Activated T-helper 2 cell treated with anti-CD3 and anti-CD28 coated beads, Interferon-gamma antibody, Interleukin-2, Interleukin-4, amounts not matched to agents 10 μg/mL and 5 μg/mL and 100 μg/mL, durations not matched to agents 14 hours and 24 hours and 36 hours (primary cell): ENCODE results near the gene GORAB. TPM values are rescaled to one million over a fixed set of nuclear protein-coding genes. Genes with fewer than 3 reads are reported as not detected.

Experiments used
- DNase-seq: peaks from one replicate; pipeline ENCODE4 v3.0.0; 2021; ENCODE audit warnings: low spot score
- H3K27ac Mint-ChIP-seq: one replicate; pipeline ENCODE4 v1.8.0; 2021; ENCODE audit warnings: mixed read lengths
- H3K27me3 Mint-ChIP-seq: one replicate; pipeline ENCODE4 v1.8.0; 2021; ENCODE audit warnings: low read depth, mixed read lengths
- H3K36me3 Mint-ChIP-seq: one replicate; pipeline ENCODE4 v1.8.0; 2021; ENCODE audit warnings: low read depth, mixed read lengths
- H3K4me1 Mint-ChIP-seq: one replicate; pipeline ENCODE4 v1.8.0; 2021; ENCODE audit warnings: low read depth, mixed read lengths
- H3K4me3 Mint-ChIP-seq: one replicate; pipeline ENCODE4 v1.8.0; 2021; ENCODE audit warnings: low read depth, mild to moderate bottlenecking, moderate library complexity, mixed read lengths
- H3K9me3 Mint-ChIP-seq: one replicate; pipeline ENCODE4 v1.8.0; 2021; ENCODE audit warnings: mixed read lengths
- intact Hi-C: fragments of 100-400 bp; cut with micrococcal nuclease; formaldehyde crosslinking; loops from one replicate; pipeline ENCODE4 v1.15.1; 2023
- total RNA-seq: library from RNA; stranded (reverse); gene quantifications from 2 replicates; pipeline ENCODE4 v1.2.3, GENCODE V29; 2022

Gene GORAB
- total RNA-seq, 1 donor from 2014 or later: 12.3 TPM

- H3K36me3 Mint-ChIP-seq: peaks cover 76% of the 10 kb centered on the region
These were observed 13.5 kb downstream of the GORAB start for GRCh38 chr1:170545476-170545875.

DNA sequence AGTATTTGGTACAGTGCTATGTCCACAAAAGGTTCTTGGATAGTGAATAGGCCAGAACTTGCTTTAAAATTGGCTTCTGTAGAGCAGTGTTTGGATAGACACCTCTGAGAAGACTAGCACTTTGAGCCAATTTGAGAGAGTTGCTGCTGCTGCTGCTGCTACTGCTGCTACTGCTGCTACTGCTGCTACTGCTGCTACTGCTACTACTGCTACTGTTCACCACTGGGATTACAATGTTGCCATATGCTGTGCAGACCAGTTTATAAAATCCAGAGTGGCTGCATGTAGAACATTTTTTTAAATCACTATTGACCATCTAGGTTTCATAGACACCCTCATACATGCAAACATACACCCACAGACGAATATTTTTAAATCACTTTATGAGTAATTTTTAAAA, 15.3 kb downstream of the GORAB start:
- DNase-seq: no peak
- H3K4me1 Mint-ChIP-seq: peaks cover 1% of the 10 kb centered on the region
- intact Hi-C loops: no loop called here
- no peak overlapping the region for H3K27ac Mint-ChIP-seq
- H3K36me3 Mint-ChIP-seq: peaks cover 77% of the 10 kb centered on the region
- no peaks in the 10 kb centered on the region for H3K27me3 Mint-ChIP-seq
- H3K4me3 Mint-ChIP-seq: no peak overlapping the region
- H3K9me3 Mint-ChIP-seq: peaks cover 4% of the 10 kb centered on the region

More at GRCh38 chr1:170545476-170545875, 13.5 kb downstream of the GORAB start:
- H3K27me3 Mint-ChIP-seq: no peaks in the 10 kb centered on the region
- intact Hi-C loops: no loop called here
- H3K9me3 Mint-ChIP-seq: peaks cover 4% of the 10 kb centered on the region
- peaks cover 1% of the 10 kb centered on the region for H3K4me1 Mint-ChIP-seq
- no peak for DNase-seq
- no peak overlapping the region for H3K4me3 Mint-ChIP-seq
- H3K27ac Mint-ChIP-seq: no peak overlapping the region

- Mint-ChIP-seq H3K4me1 (peaks cover 4% of the 10 kb centered on the region), H3K9me3 (peaks cover 4% of the 10 kb centered on the region), H3K27me3 (no peaks in the 10 kb centered on the region), H3K4me3 (no peak overlapping the region), H3K27ac (no peak overlapping the region), H3K36me3 (peaks cover 74% of the 10 kb centered on the region)
- no peak for DNase-seq
- intact Hi-C loops: no loop called here
These were observed 16.5 kb downstream of the GORAB start for GRCh38 chr1:170548497-170548896.

- intact Hi-C loops: no loop called here
- H3K27me3 Mint-ChIP-seq: no peaks in the 10 kb centered on the region
- H3K4me3 Mint-ChIP-seq: no peak overlapping the region
- H3K36me3 Mint-ChIP-seq: peaks cover 20% of the 10 kb centered on the region
- H3K4me1 Mint-ChIP-seq: peaks cover 2% of the 10 kb centered on the region
- H3K27ac Mint-ChIP-seq: no peak overlapping the region
- no peak for DNase-seq
- peaks cover 17% of the 10 kb centered on the region for H3K9me3 Mint-ChIP-seq
These were observed 23.4 kb downstream of the GORAB start for GRCh38 chr1:170555370-170555769.

GRCh38 chr1:170556917-170557316, 25.0 kb downstream of the GORAB start:
- Mint-ChIP-seq H3K27me3 (no peaks in the 10 kb centered on the region), H3K27ac (no peak overlapping the region), H3K36me3 (peaks cover 9% of the 10 kb centered on the region), H3K9me3 (peaks cover 17% of the 10 kb centered on the region), H3K4me1 (peaks cover 2% of the 10 kb centered on the region), H3K4me3 (no peak overlapping the region)
- no peak for DNase-seq
- intact Hi-C loops: no loop called here

DNA sequence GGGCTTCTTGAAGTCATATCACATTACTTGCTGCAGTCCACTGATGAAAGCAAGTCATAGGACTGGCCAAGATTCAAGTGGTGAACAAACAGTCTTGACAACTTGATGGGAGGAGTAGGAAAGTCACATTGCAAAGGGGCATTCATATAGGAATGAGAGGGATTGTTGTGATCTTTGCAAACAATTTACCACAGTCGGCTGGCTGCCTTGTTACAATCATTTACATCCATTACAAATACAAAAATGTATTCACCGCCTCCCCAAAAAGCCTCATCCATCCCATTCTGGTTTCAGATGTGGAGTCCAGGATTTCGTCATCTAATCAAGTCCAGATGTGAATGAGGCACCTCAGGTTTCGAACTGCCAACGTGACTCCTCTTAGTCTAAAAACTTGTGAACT, 26.8 kb downstream of the GORAB start:
- H3K36me3 Mint-ChIP-seq: no peaks in the 10 kb centered on the region
- no peak overlapping the region for H3K4me3 Mint-ChIP-seq
- intact Hi-C loops: no loop called here
- DNase-seq: no peak
- no peak overlapping the region for H3K27ac Mint-ChIP-seq
- peaks cover 17% of the 10 kb centered on the region for H3K9me3 Mint-ChIP-seq
- H3K27me3 Mint-ChIP-seq: no peaks in the 10 kb centered on the region
- peaks cover 15% of the 10 kb centered on the region for H3K4me1 Mint-ChIP-seq

GRCh38 chr1:170559166-170559565, 27.2 kb downstream of the GORAB start:
- Mint-ChIP-seq H3K4me1 (peaks cover 15% of the 10 kb centered on the region), H3K36me3 (no peaks in the 10 kb centered on the region), H3K27ac (no peak overlapping the region), H3K9me3 (peaks cover 17% of the 10 kb centered on the region), H3K27me3 (no peaks in the 10 kb centered on the region), H3K4me3 (no peak overlapping the region)
- intact Hi-C loops: no loop called here
- no peak for DNase-seq

DNA sequence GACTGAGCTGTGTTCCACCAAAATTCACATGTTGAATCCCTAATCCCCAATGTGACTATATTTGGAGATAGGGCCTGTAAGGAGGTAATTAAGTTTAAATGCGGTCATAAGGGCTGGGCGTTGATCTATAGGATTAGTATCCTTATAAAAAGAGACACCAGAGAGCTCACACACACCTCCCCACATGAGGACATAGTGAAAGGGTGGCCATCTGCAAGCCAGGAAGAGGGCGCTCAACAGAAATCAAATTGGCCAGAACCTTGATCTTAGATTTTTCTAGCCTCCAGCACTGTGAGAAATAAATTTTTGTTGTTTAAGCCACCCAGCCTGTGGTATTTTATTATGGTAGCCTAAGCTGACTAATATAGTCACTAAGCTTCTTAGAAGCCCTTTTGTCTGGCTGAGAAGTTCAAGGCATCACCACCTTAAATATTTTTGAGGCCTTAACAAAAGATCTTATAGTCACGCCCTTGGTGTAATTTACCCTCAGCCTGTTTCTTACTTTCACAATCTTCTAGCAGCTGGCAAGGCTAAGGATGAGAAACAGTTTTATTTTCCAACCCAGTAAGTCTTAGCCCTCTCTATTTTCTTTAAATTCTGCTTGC, 28.8 kb downstream of the GORAB start:
- H3K36me3 Mint-ChIP-seq: no peaks in the 10 kb centered on the region
- intact Hi-C loops: no loop called here
- DNase-seq: no peak
- H3K4me1 Mint-ChIP-seq: peaks cover 15% of the 10 kb centered on the region
- no peak overlapping the region for H3K27ac Mint-ChIP-seq
- peaks cover 6% of the 10 kb centered on the region for H3K27me3 Mint-ChIP-seq
- H3K9me3 Mint-ChIP-seq: peaks cover 17% of the 10 kb centered on the region
- H3K4me3 Mint-ChIP-seq: no peak overlapping the region

DNA sequence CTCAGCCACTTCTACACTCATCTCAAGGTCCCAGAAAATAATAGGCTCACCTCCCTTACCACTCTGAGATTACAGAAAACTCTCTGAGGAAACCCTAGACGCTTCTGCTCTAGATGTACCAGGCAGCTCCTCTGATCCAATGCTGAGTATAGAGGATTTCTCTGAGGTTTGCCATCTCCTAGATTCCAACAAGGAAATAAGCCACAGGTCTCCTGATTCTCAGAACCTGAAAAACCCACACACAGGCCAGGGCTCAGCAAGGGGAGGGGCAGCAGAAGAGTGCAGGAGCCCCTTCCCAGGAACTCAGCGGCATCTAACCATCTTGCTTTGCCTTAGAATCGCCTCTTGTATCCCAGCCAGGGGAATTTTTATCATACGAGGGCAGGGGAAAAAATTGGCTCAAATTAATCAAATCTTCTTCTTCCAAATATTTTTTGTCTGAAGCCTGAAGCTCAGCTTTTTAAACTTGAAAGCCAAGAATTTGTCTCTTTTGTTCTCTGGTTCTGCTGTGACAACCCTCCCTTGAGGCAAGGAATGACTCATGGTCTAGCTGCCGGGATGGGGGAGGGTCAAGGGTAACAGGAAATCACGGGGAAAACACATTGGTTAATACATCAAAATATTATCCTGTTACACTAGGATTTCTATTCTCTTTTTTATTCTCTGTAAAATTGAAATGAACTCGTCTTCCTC, 30.8 kb downstream of the GORAB start:
- intact Hi-C loops: no loop called here
- Mint-ChIP-seq H3K9me3 (peaks cover 17% of the 10 kb centered on the region), H3K4me3 (no peak overlapping the region)

GRCh38 chr1:170567214-170567613, 35.2 kb downstream of the GORAB start:
- H3K27ac Mint-ChIP-seq: no peak overlapping the region
- intact Hi-C loops: no loop called here

More for the DNA sequence above, 30.8 kb downstream of the GORAB start:
- Mint-ChIP-seq H3K27ac (peak overlapping the region; percentile 19), H3K36me3 (no peaks in the 10 kb centered on the region), H3K27me3 (peaks cover 10% of the 10 kb centered on the region), H3K4me1 (peaks cover 15% of the 10 kb centered on the region)
- DNase-seq: peak; percentile 10

GRCh38 chr1:170568197-170568596, 36.2 kb downstream of the GORAB start:
- H3K4me1 Mint-ChIP-seq: peaks cover 5% of the 10 kb centered on the region
- intact Hi-C loops: no loop called here
- peaks cover 4% of the 10 kb centered on the region for H3K9me3 Mint-ChIP-seq
- H3K27ac Mint-ChIP-seq: no peak overlapping the region
- peaks cover 11% of the 10 kb centered on the region for H3K27me3 Mint-ChIP-seq
- no peak for DNase-seq
- H3K36me3 Mint-ChIP-seq: no peaks in the 10 kb centered on the region
- H3K4me3 Mint-ChIP-seq: no peak overlapping the region

More at GRCh38 chr1:170567214-170567613, 35.2 kb downstream of the GORAB start:
- Mint-ChIP-seq H3K27me3 (peaks cover 11% of the 10 kb centered on the region), H3K9me3 (peaks cover 4% of the 10 kb centered on the region), H3K4me1 (peaks cover 15% of the 10 kb centered on the region), H3K36me3 (no peaks in the 10 kb centered on the region), H3K4me3 (no peak overlapping the region)
- DNase-seq: no peak

GRCh38 chr1:170576980-170577379, 45.0 kb downstream of the GORAB start:
- Mint-ChIP-seq H3K27me3 (peaks cover 8% of the 10 kb centered on the region), H3K36me3 (no peaks in the 10 kb centered on the region), H3K9me3 (no peaks in the 10 kb centered on the region), H3K4me3 (no peak overlapping the region), H3K4me1 (no peaks in the 10 kb centered on the region), H3K27ac (no peak overlapping the region)
- intact Hi-C loops: no loop called here
- DNase-seq: no peak

- intact Hi-C loops: no loop called here
- H3K4me3 Mint-ChIP-seq: no peak overlapping the region
- peaks cover 7% of the 10 kb centered on the region for H3K27me3 Mint-ChIP-seq
- no peak overlapping the region for H3K27ac Mint-ChIP-seq
- H3K9me3 Mint-ChIP-seq: no peaks in the 10 kb centered on the region
- H3K4me1 Mint-ChIP-seq: no peaks in the 10 kb centered on the region
- H3K36me3 Mint-ChIP-seq: no peaks in the 10 kb centered on the region
- DNase-seq: no peak
These were observed 46.4 kb downstream of the GORAB start for GRCh38 chr1:170578359-170578758.
